GM12892 (cell line): ENCODE results near the gene VTI1B.

Source experiments
- POLR2A ChIP-seq: IDR thresholded peaks from 2 replicates; pipeline ENCODE4 v1.6.1; 2011; ENCODE audit warnings: low read depth, low read length, control low read depth
- TAF1 ChIP-seq: IDR thresholded peaks from 2 replicates; pipeline ENCODE4 v1.6.1; 2011; ENCODE audit warnings: low read depth, mild to moderate bottlenecking, control low read depth, low read length, borderline replicate concordance

DNA sequence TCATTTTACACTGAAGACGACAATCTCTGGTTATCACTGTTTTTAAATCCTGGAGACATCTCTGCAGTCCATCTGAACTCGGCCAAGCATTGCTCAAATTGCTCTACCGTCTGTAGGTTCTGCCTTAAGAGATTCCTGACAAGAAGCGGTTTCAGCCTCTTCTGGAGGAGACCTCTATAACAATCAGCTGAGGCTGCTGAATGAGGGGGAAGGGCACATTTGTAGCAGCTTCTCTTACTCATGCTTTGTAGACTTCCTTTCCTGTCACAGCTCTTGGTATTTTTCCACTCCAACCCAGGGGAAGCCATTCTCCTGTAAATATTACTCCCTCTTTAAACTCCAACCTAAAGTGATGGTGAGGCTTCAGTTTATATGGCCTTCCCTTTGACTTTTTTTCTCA is 51.8 kb downstream of the VTI1B start:
- no peak for TF ChIP-seq POLR2A
- TF ChIP-seq TAF1 = no peak
